Spleen (tissue), 11 donors: ENCODE results near the gene ID4. TPM values are rescaled to one million over a fixed set of nuclear protein-coding genes. Genes with fewer than 3 reads are reported as not detected.

Experiments
- DNase-seq: peaks from one replicate; pipeline ENCODE4 v3.0.0-alpha.2; 2020
- H3K27ac ChIP-seq, 8 donors: fragments of 200-600 bp; sonication (generic) in 7 of 8; 1 replicate in 4 of 8; 2 replicates in 4 of 8; pipeline versions ENCODE4 v1.5.0 to v1.8.0; 2016 to 2021; ENCODE audit warnings: inconsistent platforms in 4 of 8, mild to moderate bottlenecking in 4 of 8, moderate library complexity in 1 of 8
- H3K27me3 ChIP-seq, 7 donors: fragments of 200-600 bp; sonication (generic) in 6 of 7; replicated peaks in 1 of 7; 1 replicate in 4 of 7; 2 replicates in 3 of 7; pipeline versions ENCODE4 v1.5.0 to v1.8.0; 2016 to 2021; ENCODE audit warnings: inconsistent platforms in 3 of 7, mild to moderate bottlenecking in 1 of 7
- H3K36me3 ChIP-seq, 6 donors: fragments of 200-600 bp; sonication (generic) in 5 of 6; 1 replicate in 4 of 6; 2 replicates in 2 of 6; pipeline versions ENCODE4 v1.5.0 to v1.8.0; 2016 to 2021; ENCODE audit warnings: inconsistent platforms in 2 of 6
- H3K4me1 ChIP-seq, 6 donors: fragments of 200-600 bp; sonication (generic) in 5 of 6; 1 replicate in 3 of 6; 2 replicates in 3 of 6; pipeline versions ENCODE4 v1.5.0 to v1.8.0; 2016 to 2021; ENCODE audit warnings: inconsistent platforms in 3 of 6
- H3K4me3 ChIP-seq, 8 donors: fragments of 200-600 bp; sonication (generic) in 7 of 8; 1 replicate in 4 of 8; 2 replicates in 4 of 8; pipeline versions ENCODE4 v1.5.0 to v1.8.0; 2016 to 2021; ENCODE audit warnings: inconsistent platforms in 4 of 8, mild to moderate bottlenecking in 4 of 8, moderate library complexity in 2 of 8
- H3K9me3 ChIP-seq, 8 donors: fragments of 200-600 bp; sonication (generic) in 7 of 8; 1 replicate in 4 of 8; 2 replicates in 4 of 8; pipeline versions ENCODE4 v1.5.0 to v1.8.0; 2016 to 2021; ENCODE audit warnings: inconsistent platforms in 4 of 8
- CTCF ChIP-seq, 11 experiments: fragments of 200-600 bp in 7 of 11; fragments of 450-650 bp in 4 of 11; sonication (generic) in 4 of 11; IDR thresholded peaks in 8 of 11; conservative IDR thresholded peaks in 3 of 11; 1 replicate in 7 of 11; 2 replicates in 4 of 11; pipeline versions ENCODE4 v1.4.0 to v1.8.0; 2016 to 2021; ENCODE audit warnings: antibody characterized with exemption in 11 of 11, inconsistent platforms in 4 of 11, mild to moderate bottlenecking in 1 of 11
- POLR2A ChIP-seq, 3 donors: fragments of 450-650 bp; IDR thresholded peaks; one replicate each; pipeline ENCODE4 v1.5.1; 2017; ENCODE audit warnings: antibody characterized with exemption in 3 of 3, mild to moderate bottlenecking in 1 of 3
- POLR2AphosphoS5 ChIP-seq, 3 donors: sonication (generic); formaldehyde crosslinking; IDR thresholded peaks; one replicate each; pipeline ENCODE4 v1.5.1; 2017; ENCODE audit warnings: antibody characterized with exemption in 3 of 3
- WGBS, 5 donors: extraction: QIAGEN DNeasy Blood & Tissue Kit in 3 of 5; methylation state at CpG; one replicate each; pipeline versions ENCODE4 v1.1.5 to v1.1.7; 2013 to 2018; 5-methylcytosine and 5-hydroxymethylcytosine counted together
- intact Hi-C: fragments of 100-400 bp; cut with DNase I; formaldehyde crosslinking; loops from one replicate; pipeline ENCODE4 v1.15.0; 2023; ENCODE audit warnings: low total_unique reads
- polyA plus RNA-seq, 3 donors: library from polyadenylated mRNA; stranded (reverse); fragments of 200-250 nt; gene quantifications; one replicate each; pipeline ENCODE4 v1.2.1, GENCODE V29; 2013
- total RNA-seq, 7 donors: library from RNA; depleted of rRNA in 3 of 7; stranded (reverse); fragments of >200 nt in 3 of 7; fragmentation: NEBNext Ultra II Directional in 4 of 7; extraction: Animal tissue kit (Norgen Biotek cat#: 25700) in 4 of 7; gene quantifications; one replicate each; pipeline versions ENCODE4 v1.1.0 to v1.2.1, GENCODE V29; 2016 to 2021
- donor health status: healthy with polysubstance abuse.
- donor health status: DM: no; HTN: no; CAD: no; lungs with moderate emphysema.
- donor health status: DM: no; HTN: no; CAD: no.
- donor health status: Bipolar disorder and iron deficiency.
- donor health status: healthy.
- donor health status: DM: no; HTN: no; CAD: no.
- donor health status: DM: yes; HTN: yes; CAD: no.

ID4 gene
- total and polyA plus RNA-seq, 10 donors, result 7.8 to 29.1 (median 15.7) TPM

GRCh38 chr6:19830171-19830570 is 7.0 kb upstream of the ID4 start:
- no peak for DNase-seq
- Histone ChIP-seq H3K4me1 (no peaks in the 10 kb centered on the region), H3K27me3 (peaks cover 0 to 19% (median 0%) of the 10 kb centered on the region in 7 donors), H3K9me3 (peaks cover 0 to 10% (median 2%) of the 10 kb centered on the region in 8 donors), H3K4me3 (no peak overlapping the region), H3K36me3 (no peaks in the 10 kb centered on the region), H3K27ac (no peak overlapping the region)
- intact Hi-C loops, result no loop called here
- peak in 1 of 3 donors; percentile 26 for TF ChIP-seq POLR2AphosphoS5 (IDR thresholded peaks at IDR 0.05)
- no peak for TF ChIP-seq POLR2A (IDR thresholded peaks at IDR 0.05)
- TF ChIP-seq CTCF (IDR thresholded peaks at IDR 0.05 in 8 of 11, conservative IDR thresholded peaks at IDR 0.05 in 3 of 11), result no peak
- 71 to 79% (median 77%) methylated on average over 2 of the region's 2 CpGs for WGBS, 5 donors

DNA sequence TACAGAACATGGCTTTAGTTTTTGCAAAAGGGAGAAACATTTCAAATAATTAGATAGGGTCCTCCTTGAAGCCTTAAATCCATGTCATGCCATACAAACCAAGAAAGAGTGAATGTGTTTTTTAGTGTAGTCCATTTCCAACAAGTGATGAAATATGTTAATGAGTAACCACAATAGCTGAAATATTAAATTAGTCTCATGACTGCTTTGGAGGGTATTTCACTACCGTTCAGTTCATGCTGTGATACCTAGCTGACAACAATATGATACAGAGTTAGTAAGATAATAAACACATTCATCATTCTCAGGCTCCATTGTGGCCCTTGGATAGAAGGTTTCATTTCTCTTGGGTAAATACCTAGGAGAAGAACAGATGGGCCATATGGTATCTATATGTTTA is 5.8 kb upstream of the ID4 start:
- H3K27me3 ChIP-seq, result peaks cover 0 to 30% (median 6%) of the 10 kb centered on the region in 7 donors
- H3K27ac ChIP-seq, result no peak overlapping the region
- TF ChIP-seq POLR2A (IDR thresholded peaks at IDR 0.05) (no peak), POLR2AphosphoS5 (IDR thresholded peaks at IDR 0.05) (no peak), CTCF (IDR thresholded peaks at IDR 0.05 in 8 of 11, conservative IDR thresholded peaks at IDR 0.05 in 3 of 11) (no peak)
- peaks cover 0 to 10% (median 2%) of the 10 kb centered on the region in 8 donors for H3K9me3 ChIP-seq
- 73 to 92% (median 87%) methylated on average over 1 of the region's 1 CpG for whole genome bisulfite sequencing, 5 donors
- no peaks in the 10 kb centered on the region for H3K4me1 ChIP-seq
- intact Hi-C loops, result no loop called here
- no peak for DNase-seq
- H3K36me3 ChIP-seq, result no peaks in the 10 kb centered on the region
- H3K4me3 ChIP-seq, result no peak overlapping the region

- no peak overlapping the region for H3K4me3 ChIP-seq
- H3K9me3 ChIP-seq, result peaks cover 0 to 11% (median 0%) of the 10 kb centered on the region in 8 donors
- no peak for DNase-seq
- H3K36me3 ChIP-seq, result no peaks in the 10 kb centered on the region
- H3K27me3 ChIP-seq, result peaks cover 2 to 56% (median 32%) of the 10 kb centered on the region in 7 donors
- TF ChIP-seq POLR2A (IDR thresholded peaks at IDR 0.05) (no peak), CTCF (IDR thresholded peaks at IDR 0.05 in 8 of 11, conservative IDR thresholded peaks at IDR 0.05 in 3 of 11) (no peak), POLR2AphosphoS5 (IDR thresholded peaks at IDR 0.05) (no peak)
- no peak overlapping the region for H3K27ac ChIP-seq
- 65 to 78% (median 71%) methylated on average over 5 of the region's 5 CpGs for WGBS, 5 donors
- intact Hi-C loops, result no loop called here
- H3K4me1 ChIP-seq, result peaks cover 0 to 16% (median 12%) of the 10 kb centered on the region in 6 donors
These were observed 3.2 kb upstream of the ID4 start for GRCh38 chr6:19833947-19834346.

DNA sequence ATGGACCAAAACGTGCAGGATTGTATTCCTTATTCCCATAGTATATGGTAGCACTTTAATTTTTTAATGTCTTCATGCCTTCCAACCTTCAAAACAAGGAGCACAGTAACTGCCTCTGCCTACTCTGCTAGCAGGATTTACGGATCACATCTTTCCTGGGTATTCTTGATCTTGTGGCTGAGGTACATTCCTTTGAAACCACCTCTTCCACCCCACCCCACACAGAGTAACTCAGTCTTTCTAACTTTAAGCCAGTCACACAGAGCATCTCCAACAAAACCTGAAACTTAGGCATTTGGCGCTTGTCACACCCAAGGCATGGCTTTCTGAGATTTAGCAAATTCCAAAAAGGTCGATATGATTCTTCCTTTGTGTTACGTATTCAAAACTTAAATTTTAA is 2.3 kb upstream of the ID4 start:
- peaks cover 2 to 65% (median 37%) of the 10 kb centered on the region in 7 donors for H3K27me3 ChIP-seq
- TF ChIP-seq CTCF (IDR thresholded peaks at IDR 0.05 in 8 of 11, conservative IDR thresholded peaks at IDR 0.05 in 3 of 11) (no peak), POLR2AphosphoS5 (IDR thresholded peaks at IDR 0.05) (no peak), POLR2A (IDR thresholded peaks at IDR 0.05) (no peak)
- H3K4me1 ChIP-seq, result peaks cover 0 to 20% (median 14%) of the 10 kb centered on the region in 6 donors
- H3K9me3 ChIP-seq, result peaks cover 0 to 11% (median 0%) of the 10 kb centered on the region in 8 donors
- no peak overlapping the region for H3K27ac ChIP-seq
- no peak overlapping the region for H3K4me3 ChIP-seq
- H3K36me3 ChIP-seq, result no peaks in the 10 kb centered on the region
- no peak for DNase-seq
- 73 to 91% (median 81%) methylated on average over 5 of the region's 5 CpGs for WGBS, 5 donors
- intact Hi-C loops, result no loop called here
